ENCODE results near the gene REX1BD. TPM values are rescaled to one million over a fixed set of nuclear protein-coding genes. Genes with fewer than 3 reads are reported as not detected.
"Not testable (repeated sequence)": the region's sequence is repeated elsewhere in the genome, so short reads cannot be mapped to it uniquely, and the experiment has no call there.

The REX1BD gene
- 10 to 100 TPM; 46.7 to 79.6 TPM for total RNA-seq

DNA sequence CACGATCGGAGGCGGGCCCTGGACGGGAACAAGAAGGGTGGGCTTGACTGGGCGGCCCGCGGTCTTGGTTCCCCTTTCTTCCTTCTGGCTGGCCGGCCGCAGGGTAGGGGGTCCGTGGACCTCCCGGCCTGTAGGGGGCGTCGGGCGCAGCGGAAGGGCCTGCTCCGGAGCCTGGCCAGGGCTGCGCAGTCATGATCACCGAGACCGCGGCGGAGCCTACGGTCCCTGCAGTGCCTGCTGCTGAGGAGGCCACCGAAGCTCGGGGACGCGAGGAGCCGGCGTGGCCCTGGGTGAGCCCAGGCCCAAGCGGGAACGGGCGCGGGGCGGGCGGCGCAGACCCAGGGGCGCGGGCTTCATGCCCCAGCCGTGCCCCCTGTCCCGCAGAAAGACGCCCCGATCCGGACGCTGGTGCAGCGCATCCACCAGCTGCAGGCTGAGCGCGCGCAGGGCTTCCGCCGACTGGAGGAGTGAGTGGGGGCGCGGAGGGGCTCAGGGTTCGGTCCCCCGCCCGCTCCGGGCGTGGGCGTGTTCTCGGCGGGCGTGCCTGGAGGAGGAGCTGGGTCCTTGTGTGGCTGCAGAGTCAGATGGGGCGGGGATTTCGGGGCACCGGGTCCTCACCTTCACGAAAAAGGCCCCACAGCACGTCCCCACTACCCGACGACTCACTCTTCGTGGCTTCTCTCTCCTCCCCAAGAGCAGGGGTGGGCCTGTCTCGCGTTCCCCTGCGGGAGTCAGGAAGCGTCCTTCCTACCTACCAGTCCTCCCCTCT, at the start of gene REX1BD:
Gene REX1BD (plus strand): TSS at position 188 of the 769 bp plus-strand sequence. CDS start 4 bp downstream, at position 192.
- no peaks in the 10 kb centered on the region for H3K27me3 ChIP-seq

GRCh38 chr19:18539372-18539771, 49.2 kb upstream of the REX1BD start:
- no peak for DNase-seq
- intact Hi-C loops (cut with DNase I), result no loop called here
- no peaks in the 10 kb centered on the region for H3K36me3 ChIP-seq

More for the DNA sequence above, at the start of gene REX1BD:
- Histone ChIP-seq H3K27ac (peak within 1 kb of the TSS; percentile 97), H3K36me3 (no peaks in the 10 kb centered on the region), H3K4me1 (peaks cover 8% of the 10 kb centered on the region), H3K9me3 (no peaks in the 10 kb centered on the region), H3K4me3 (peak within 1 kb of the TSS; percentile 93), H3K9ac (ENCODE audit: low read depth in 2 of 2, low read length in 2 of 2) (peak within 1 kb of the TSS; percentile 79 to 88)
- peak; percentile 87 for TF ChIP-seq CTCF (IDR thresholded peaks at IDR 0.05)
- DNase-seq, result peak; percentile 85
- intact Hi-C loops (cut with DNase I), result no loop called here

GRCh38 chr19:18540200-18540599, 48.4 kb upstream of the REX1BD start:
- DNase-seq; H3K9me3 ChIP-seq; H3K4me1 ChIP-seq; H3K27ac ChIP-seq; H3K27me3 ChIP-seq; H3K36me3 ChIP-seq; H3K4me3 ChIP-seq; intact Hi-C loops (cut with DNase I); H3K9ac ChIP-seq (ENCODE audit: low read depth in 2 of 2, low read length in 2 of 2): not testable (repeated sequence)

More at GRCh38 chr19:18539372-18539771, 49.2 kb upstream of the REX1BD start:
- H3K9me3 ChIP-seq, result no peaks in the 10 kb centered on the region
- no peak for TF ChIP-seq CTCF (IDR thresholded peaks at IDR 0.05)
- no peaks in the 10 kb centered on the region for H3K4me1 ChIP-seq
- H3K9ac ChIP-seq (ENCODE audit: low read depth in 2 of 2, low read length in 2 of 2), result no peak overlapping the region
- no peaks in the 10 kb centered on the region for H3K27me3 ChIP-seq
- no peak overlapping the region for H3K27ac ChIP-seq
- H3K4me3 ChIP-seq, result no peak overlapping the region

DNA sequence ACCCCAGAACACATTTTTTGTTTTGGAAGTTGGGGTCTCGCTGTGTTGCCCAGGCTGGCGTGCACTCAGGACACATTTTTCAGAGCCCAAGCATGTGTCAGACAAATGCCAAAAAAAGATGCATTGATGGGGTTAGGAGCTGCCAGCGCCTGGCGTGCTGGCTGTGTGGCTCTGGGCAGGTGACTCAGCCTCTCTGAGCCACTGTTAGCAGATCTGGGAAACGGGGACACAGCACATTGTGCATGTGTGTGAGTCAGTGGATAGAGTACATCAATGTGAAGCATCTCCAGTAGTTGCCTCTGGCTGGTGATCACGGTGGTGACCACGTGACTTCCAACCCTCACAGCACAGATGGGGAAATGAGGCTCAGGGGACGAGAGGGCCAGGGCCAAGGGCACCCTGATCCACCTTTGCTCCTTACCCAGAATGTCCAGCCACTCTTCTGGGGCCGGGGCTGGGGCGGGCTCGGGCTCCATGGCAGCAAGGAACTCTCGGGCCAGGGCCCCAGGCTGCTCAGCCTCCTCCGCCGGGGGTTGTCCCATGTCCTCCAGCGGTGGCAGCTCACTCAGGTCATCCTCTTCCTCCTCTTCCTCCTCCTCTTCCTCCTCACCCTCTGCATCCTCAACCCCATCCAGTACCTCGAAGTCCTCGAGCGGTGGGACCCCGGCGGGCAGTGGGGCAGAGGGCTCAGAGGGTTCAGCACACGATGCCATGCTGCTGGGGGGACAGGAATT, 47.2 kb upstream of the REX1BD start:
- no peak for DNase-seq
- intact Hi-C loops (cut with DNase I), result no loop called here
- no peak for TF ChIP-seq CTCF (IDR thresholded peaks at IDR 0.05)
- no peaks in the 10 kb centered on the region for H3K4me1 ChIP-seq
- no peaks in the 10 kb centered on the region for H3K27me3 ChIP-seq
- no peaks in the 10 kb centered on the region for H3K9me3 ChIP-seq
- no peak overlapping the region for H3K9ac ChIP-seq (ENCODE audit: low read depth in 2 of 2, low read length in 2 of 2)
- no peak overlapping the region for H3K27ac ChIP-seq
- H3K36me3 ChIP-seq, result no peaks in the 10 kb centered on the region
- no peak overlapping the region for H3K4me3 ChIP-seq

- H3K4me3 ChIP-seq, result peak overlapping the region; percentile 46
- H3K9me3 ChIP-seq, result no peaks in the 10 kb centered on the region
- TF ChIP-seq CTCF (IDR thresholded peaks at IDR 0.05), result no peak
- H3K4me1 ChIP-seq, result no peaks in the 10 kb centered on the region
- no peaks in the 10 kb centered on the region for H3K27me3 ChIP-seq
- intact Hi-C loops (cut with DNase I), result no loop called here
- H3K36me3 ChIP-seq, result no peaks in the 10 kb centered on the region
- DNase-seq, result no peak
- H3K9ac ChIP-seq (ENCODE audit: low read depth in 2 of 2, low read length in 2 of 2), result peak overlapping the region; percentile 71 to 73
- H3K27ac ChIP-seq, result no peak overlapping the region
These were observed 46.3 kb upstream of the REX1BD start for GRCh38 chr19:18541992-18542940.
